Mesothelial cell of epicardium (in vitro differentiated cells): ENCODE measurements around the gene PTPRN2. TPM values are rescaled to one million over a fixed set of nuclear protein-coding genes. Genes with fewer than 3 reads are reported as not detected.
"Not testable (repeated sequence)": the region's sequence is repeated elsewhere in the genome, so short reads cannot be mapped to it uniquely, and the experiment has no call there.

Experiments
- DNase-seq, 2 experiments: peaks; one replicate each; pipeline ENCODE4 v3.0.0; 2021; ENCODE audit warnings: low spot score in 2 of 2; ENCODE audit not compliant: unreplicated experiment in 2 of 2
- H3K27ac Mint-ChIP-seq: 2 replicates; pipeline ENCODE4 v1.8.0; 2021; ENCODE audit warnings: mixed read lengths
- H3K27me3 Mint-ChIP-seq: 2 replicates; pipeline ENCODE4 v1.8.0; 2021; ENCODE audit warnings: low read depth, mixed read lengths
- H3K36me3 Mint-ChIP-seq: 2 replicates; pipeline ENCODE4 v1.8.0; 2021; ENCODE audit warnings: mixed read lengths
- H3K4me1 Mint-ChIP-seq: 2 replicates; pipeline ENCODE4 v1.8.0; 2021; ENCODE audit warnings: mixed read lengths
- H3K4me3 Mint-ChIP-seq: 2 replicates; pipeline ENCODE4 v1.8.0; 2021; ENCODE audit warnings: mild to moderate bottlenecking, moderate library complexity, mixed read lengths
- H3K9me3 Mint-ChIP-seq: 2 replicates; pipeline ENCODE4 v1.8.0; 2021; ENCODE audit warnings: mixed read lengths
- CTCF ChIP-seq: fragments of 200-600 bp; sonication (generic); IDR thresholded peaks from one replicate; pipeline ENCODE4 v1.5.0; 2021; ENCODE audit warnings: antibody characterized with exemption; ENCODE audit not compliant: unreplicated experiment
- total RNA-seq: library from RNA; stranded (reverse); gene quantifications from 3 replicates; pipeline ENCODE4 v1.2.1, GENCODE V29; 2021

The PTPRN2 gene
- total RNA-seq, 1 donor from 2014 or later, result 2.2 TPM

- H3K27ac Mint-ChIP-seq, result no peak overlapping the region
- no peaks in the 10 kb centered on the region for H3K9me3 Mint-ChIP-seq
- H3K4me3 Mint-ChIP-seq, result no peak overlapping the region
- no peak for TF ChIP-seq CTCF
- H3K36me3 Mint-ChIP-seq, result no peaks in the 10 kb centered on the region
- peaks cover 5% of the 10 kb centered on the region for H3K4me1 Mint-ChIP-seq
- peaks cover 17% of the 10 kb centered on the region for H3K27me3 Mint-ChIP-seq
- no peak for DNase-seq
Measured at GRCh38 chr7:157848508-157849340, 738.9 kb downstream of the PTPRN2 start.

- not testable (repeated sequence) for H3K36me3 Mint-ChIP-seq, H3K27ac Mint-ChIP-seq, H3K9me3 Mint-ChIP-seq, DNase-seq, H3K4me1 Mint-ChIP-seq, H3K4me3 Mint-ChIP-seq
- peaks cover 15% of the 10 kb centered on the region for H3K27me3 Mint-ChIP-seq
Measured at GRCh38 chr7:157847756-157848487, 739.7 kb downstream of the PTPRN2 start.

GRCh38 chr7:157846746-157847145, 740.9 kb downstream of the PTPRN2 start:
- H3K36me3 Mint-ChIP-seq, H3K9me3 Mint-ChIP-seq, H3K27ac Mint-ChIP-seq, H3K4me3 Mint-ChIP-seq, DNase-seq, H3K4me1 Mint-ChIP-seq: not testable (repeated sequence)
- H3K27me3 Mint-ChIP-seq, result peaks cover 13% of the 10 kb centered on the region

GRCh38 chr7:157846271-157846670, 741.4 kb downstream of the PTPRN2 start:
- H3K27me3 Mint-ChIP-seq, result peaks cover 9% of the 10 kb centered on the region
- no peak overlapping the region for H3K27ac Mint-ChIP-seq
- no peaks in the 10 kb centered on the region for H3K9me3 Mint-ChIP-seq
- peaks cover 2% of the 10 kb centered on the region for H3K4me1 Mint-ChIP-seq
- H3K4me3 Mint-ChIP-seq, result no peak overlapping the region
- TF ChIP-seq CTCF, result no peak
- H3K36me3 Mint-ChIP-seq, result no peaks in the 10 kb centered on the region
- no peak for DNase-seq

GRCh38 chr7:157845203-157845835, 742.3 kb downstream of the PTPRN2 start:
- DNase-seq, result no peak
- H3K4me3 Mint-ChIP-seq, result no peak overlapping the region
- H3K27ac Mint-ChIP-seq, result no peak overlapping the region

GRCh38 chr7:157844611-157845010, 743.0 kb downstream of the PTPRN2 start:
- no peak for TF ChIP-seq CTCF
- no peak for DNase-seq
- Mint-ChIP-seq H3K27me3 (peaks cover 3% of the 10 kb centered on the region), H3K36me3 (no peaks in the 10 kb centered on the region), H3K4me3 (no peak overlapping the region), H3K27ac (no peak overlapping the region), H3K9me3 (no peaks in the 10 kb centered on the region), H3K4me1 (peaks cover 2% of the 10 kb centered on the region)

More at GRCh38 chr7:157845203-157845835, 742.3 kb downstream of the PTPRN2 start:
- peaks cover 2% of the 10 kb centered on the region for H3K4me1 Mint-ChIP-seq
- H3K27me3 Mint-ChIP-seq, result peaks cover 3% of the 10 kb centered on the region
- H3K9me3 Mint-ChIP-seq, result no peaks in the 10 kb centered on the region
- TF ChIP-seq CTCF, result no peak
- H3K36me3 Mint-ChIP-seq, result no peaks in the 10 kb centered on the region
